Raji (cell line): ENCODE data around the gene TRIB2.

Experiments used
- POLR2A ChIP-seq: IDR thresholded peaks from 2 replicates; pipeline ENCODE4 v1.6.1; 2011; ENCODE audit warnings: low read depth, low read length, control low read depth; ENCODE audit not compliant: insufficient read depth

The TRIB2 gene

GRCh38 chr2:12686708-12687283, 29.9 kb upstream of the TRIB2 start:
- no peak for TF ChIP-seq POLR2A

GRCh38 chr2:12688091-12688490, 28.6 kb upstream of the TRIB2 start:
- no peak for TF ChIP-seq POLR2A

GRCh38 chr2:12688893-12689292, 27.8 kb upstream of the TRIB2 start:
- TF ChIP-seq POLR2A, result no peak

DNA sequence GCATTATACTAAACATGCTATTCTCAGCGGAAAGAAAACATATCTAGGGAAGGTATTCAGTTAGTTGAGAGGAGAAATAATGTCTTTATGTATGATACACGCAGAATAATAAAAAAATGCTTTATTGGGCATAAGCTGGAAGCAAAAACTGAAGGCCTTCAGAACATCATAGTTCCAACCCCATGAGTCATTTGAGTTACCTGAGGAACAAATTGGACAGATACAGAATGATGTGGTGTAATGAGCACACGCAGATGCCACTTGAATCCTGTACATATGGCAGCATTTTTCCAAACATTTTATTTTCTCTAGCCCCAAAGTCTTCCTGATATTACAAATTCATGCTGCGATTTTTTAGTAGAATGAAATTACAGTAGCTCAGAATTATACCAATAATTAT, 23.2 kb upstream of the TRIB2 start:
- no peak for TF ChIP-seq POLR2A

GRCh38 chr2:12694990-12695774, 21.6 kb upstream of the TRIB2 start:
- TF ChIP-seq POLR2A, result no peak

DNA sequence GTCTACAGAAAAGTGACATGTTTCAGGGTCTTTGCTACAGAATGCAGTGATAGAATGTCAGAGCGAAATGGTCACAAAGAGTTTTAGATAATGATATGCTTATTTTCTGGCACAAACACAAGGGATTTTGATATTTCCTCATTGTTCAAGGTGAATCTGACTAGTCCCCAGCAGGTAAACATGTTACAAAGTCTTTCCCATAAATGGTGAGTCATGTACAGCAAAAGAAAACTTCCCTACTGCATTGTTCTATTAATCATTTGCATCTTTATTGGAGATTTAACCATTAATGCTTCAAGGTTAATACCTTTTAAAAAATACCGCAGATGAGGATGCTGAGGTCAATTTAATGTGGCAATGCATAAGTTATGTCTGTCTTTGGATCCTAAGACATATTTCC, 19.1 kb upstream of the TRIB2 start:
- no peak for TF ChIP-seq POLR2A

GRCh38 chr2:12700989-12701388, 15.7 kb upstream of the TRIB2 start:
- TF ChIP-seq POLR2A, result no peak

DNA sequence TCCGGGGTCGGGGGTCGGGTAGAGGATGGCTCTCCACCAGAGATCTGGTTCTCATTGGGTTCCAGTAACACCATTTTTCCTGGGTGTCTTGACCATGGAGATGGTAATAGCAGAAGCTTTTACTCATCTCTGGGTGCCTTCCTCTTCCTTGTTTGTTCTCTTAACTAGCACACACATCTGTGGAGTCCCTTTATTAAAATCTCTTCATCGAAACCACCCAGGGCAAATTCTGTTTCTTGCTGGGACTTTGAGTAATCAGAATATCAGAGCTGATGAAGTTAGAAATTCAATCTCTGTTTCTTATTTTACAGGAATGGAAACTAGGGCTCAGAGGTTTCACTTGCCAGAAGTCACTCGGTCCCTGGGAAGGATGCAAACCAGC, 15.0 kb upstream of the TRIB2 start:
- TF ChIP-seq POLR2A, result no peak

- no peak for TF ChIP-seq POLR2A
These were observed 14.3 kb upstream of the TRIB2 start for GRCh38 chr2:12702168-12703121.

DNA sequence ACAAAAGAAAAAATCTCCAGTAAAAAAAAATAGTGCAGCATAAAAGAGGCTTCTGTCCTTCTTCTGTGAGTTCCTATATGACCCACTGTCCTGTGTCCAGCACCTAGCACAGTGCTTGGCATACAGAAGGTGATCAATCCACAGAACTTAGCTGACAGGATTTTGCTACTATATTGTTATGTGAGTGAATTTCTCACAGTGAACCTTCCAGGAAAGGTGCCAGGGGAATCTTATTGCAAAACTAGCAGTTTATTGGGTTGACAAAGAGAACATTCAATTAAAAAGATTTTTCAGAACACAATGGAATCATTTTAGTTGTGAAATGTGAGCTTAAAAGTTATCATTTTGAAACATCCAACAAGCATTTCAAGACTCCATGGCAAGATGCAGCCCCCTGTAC, 12.4 kb upstream of the TRIB2 start:
- no peak for TF ChIP-seq POLR2A

DNA sequence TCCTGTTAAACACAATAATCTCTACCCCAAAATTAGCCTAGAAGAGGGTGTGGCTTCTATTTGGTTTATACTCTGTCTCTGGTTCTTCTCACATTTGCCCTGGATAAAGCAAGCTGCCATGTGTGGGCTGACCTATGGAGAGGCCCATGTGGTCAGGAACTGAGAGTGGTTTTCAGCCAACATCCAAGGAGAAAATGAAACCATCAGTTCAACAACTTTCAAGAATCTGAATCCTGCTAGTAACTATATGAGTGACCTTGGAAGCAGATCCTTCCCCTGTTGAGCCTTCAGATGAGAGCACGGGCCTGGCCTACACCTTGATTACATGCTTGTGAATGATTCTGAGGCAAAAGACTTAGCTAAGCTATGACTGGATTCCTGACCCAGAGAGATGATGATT, 11.5 kb upstream of the TRIB2 start:
- TF ChIP-seq POLR2A, result no peak

DNA sequence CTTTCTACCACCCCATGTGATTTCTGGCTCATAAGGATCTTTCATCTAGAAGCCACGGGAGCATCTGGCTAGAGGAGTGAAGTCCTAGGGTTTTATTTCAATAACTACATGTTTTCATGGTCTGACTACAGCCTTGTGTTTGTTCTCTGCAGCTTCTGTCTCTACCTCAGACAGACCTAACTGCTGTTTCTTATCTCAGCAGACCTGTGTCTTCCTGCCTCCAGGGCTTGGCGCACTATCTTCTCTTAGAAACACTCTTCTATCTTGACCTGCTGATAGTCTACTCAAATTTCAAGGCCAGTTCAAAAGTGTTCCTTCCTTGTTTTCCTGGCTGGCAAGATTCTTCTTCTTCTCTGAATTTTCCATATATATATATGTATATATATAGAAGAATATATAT, 11.0 kb upstream of the TRIB2 start:
- TF ChIP-seq POLR2A, result no peak

GRCh38 chr2:12708508-12709206, 8.1 kb upstream of the TRIB2 start:
- no peak for TF ChIP-seq POLR2A

GRCh38 chr2:12709207-12709522, 7.6 kb upstream of the TRIB2 start:
- TF ChIP-seq POLR2A, result no peak

DNA sequence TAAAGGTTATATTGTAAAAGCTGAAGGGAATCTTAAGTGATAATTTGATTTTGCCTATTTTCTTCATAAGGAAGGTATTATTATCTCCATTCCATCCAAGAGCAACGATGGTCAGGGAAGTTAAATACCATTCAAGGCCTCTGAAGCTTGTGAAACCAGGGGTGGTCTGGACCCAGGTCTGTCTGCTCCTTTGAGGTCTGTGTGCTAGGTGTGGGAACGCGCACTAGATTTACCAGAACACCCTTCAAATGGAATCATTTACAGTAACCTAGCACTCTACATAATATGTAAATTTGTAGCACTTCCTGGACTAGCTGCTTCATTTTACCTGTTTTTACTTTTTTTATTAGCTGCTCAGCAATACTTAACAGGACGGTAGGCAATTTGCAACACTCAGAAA, 6.4 kb upstream of the TRIB2 start:
- TF ChIP-seq POLR2A, result no peak
